ENCODE results near the gene AP1M2.
"Not testable (repeated sequence)": the region's sequence is repeated elsewhere in the genome, so short reads cannot be mapped to it uniquely, and the experiment has no call there.

AP1M2 gene

GRCh38 chr19:10565028-10565566 lies 22.0 kb downstream of the AP1M2 start:
- no peak for DNase-seq (ENCODE audit: low spot score)

GRCh38 chr19:10562609-10563008 lies 24.5 kb downstream of the AP1M2 start:
- no peak for DNase-seq (ENCODE audit: low spot score)

GRCh38 chr19:10560154-10560553 lies 27.0 kb downstream of the AP1M2 start:
- no peak for DNase-seq (ENCODE audit: low spot score)

GRCh38 chr19:10557603-10558197 lies 29.4 kb downstream of the AP1M2 start:
- DNase-seq (ENCODE audit: low spot score), result no peak

GRCh38 chr19:10555610-10555973 lies 31.5 kb downstream of the AP1M2 start:
- no peak for DNase-seq (ENCODE audit: low spot score)

- no peak for DNase-seq (ENCODE audit: low spot score)
Observed at GRCh38 chr19:10554760-10555609, 32.1 kb downstream of the AP1M2 start.

GRCh38 chr19:10553943-10554381 lies 33.1 kb downstream of the AP1M2 start:
- DNase-seq (ENCODE audit: low spot score), result no peak

GRCh38 chr19:10553087-10553667 lies 33.9 kb downstream of the AP1M2 start:
- DNase-seq (ENCODE audit: low spot score), result no peak

GRCh38 chr19:10552510-10553053 lies 34.5 kb downstream of the AP1M2 start:
- DNase-seq (ENCODE audit: low spot score), result no peak

- no peak for DNase-seq (ENCODE audit: low spot score)
Observed at GRCh38 chr19:10551698-10552301, 35.3 kb downstream of the AP1M2 start.

GRCh38 chr19:10551006-10551405 lies 36.1 kb downstream of the AP1M2 start:
- not testable (repeated sequence) for DNase-seq (ENCODE audit: low spot score)

GRCh38 chr19:10550336-10550735 lies 36.8 kb downstream of the AP1M2 start:
- no peak for DNase-seq (ENCODE audit: low spot score)

GRCh38 chr19:10549733-10550132 lies 37.4 kb downstream of the AP1M2 start:
- DNase-seq (ENCODE audit: low spot score), result no peak

- DNase-seq (ENCODE audit: low spot score), result no peak
Observed at GRCh38 chr19:10548746-10549276, 38.3 kb downstream of the AP1M2 start.

- DNase-seq (ENCODE audit: low spot score), result no peak
Observed at GRCh38 chr19:10546817-10547216, 40.3 kb downstream of the AP1M2 start.

- DNase-seq (ENCODE audit: low spot score), result no peak
Observed at GRCh38 chr19:10544753-10545251, 42.3 kb downstream of the AP1M2 start.

GRCh38 chr19:10544242-10544752 lies 42.8 kb downstream of the AP1M2 start:
- DNase-seq (ENCODE audit: low spot score), result no peak

- peak; percentile 62 for DNase-seq (ENCODE audit: low spot score)
Observed at GRCh38 chr19:10543420-10544241, 43.5 kb downstream of the AP1M2 start, which contains the start of gene ATG4D. Gene ATG4D (plus strand): TSS chr19:10543904. CDS start chr19:10544091, 187 bp downstream.

- no peak for DNase-seq (ENCODE audit: low spot score)
Observed at GRCh38 chr19:10543059-10543419, 44.1 kb downstream of the AP1M2 start.

- DNase-seq (ENCODE audit: low spot score), result not testable (repeated sequence)
Observed at GRCh38 chr19:10539016-10539415, 48.1 kb downstream of the AP1M2 start.
